Activated CD4-positive, alpha-beta T cell treated with anti-CD3 and anti-CD28 coated beads, Interleukin-2, amount 10 ng/mL, durations not matched to agents 7 days and 5 days (primary cell): ENCODE measurements around the gene VPS9D1. TPM values are rescaled to one million over a fixed set of nuclear protein-coding genes. Genes with fewer than 3 reads are reported as not detected.
A peak's percentile ranks its signal among the peaks of the same experiment; 100 is the strongest.

Experiments
- CTCF ChIA-PET: fragments of 350-600 bp; sonication (Branson Sonifier 250); formaldehyde crosslinking; loops from one replicate; lab custom pipeline; 2021; ENCODE audit warnings: antibody characterized with exemption; lab: Charles Lee
- POLR2A ChIA-PET: fragments of 350-600 bp; sonication (Branson Sonifier 250); formaldehyde crosslinking; loops from one replicate; lab custom pipeline; 2021; ENCODE audit warnings: antibody characterized with exemption; lab: Charles Lee
- DNase-seq: peaks from one replicate; pipeline ENCODE4 v3.0.0-alpha.2; 2020
- H3K27ac Mint-ChIP-seq: one replicate; pipeline ENCODE4 v1.8.0; 2021; ENCODE audit warnings: mild to moderate bottlenecking, moderate library complexity, mixed read lengths
- H3K27me3 Mint-ChIP-seq: one replicate; pipeline ENCODE4 v1.8.0; 2021; ENCODE audit warnings: mixed read lengths
- H3K36me3 Mint-ChIP-seq: one replicate; pipeline ENCODE4 v1.8.0; 2021; ENCODE audit warnings: low read depth, mixed read lengths
- H3K4me1 Mint-ChIP-seq: one replicate; pipeline ENCODE4 v1.8.0; 2021; ENCODE audit warnings: mixed read lengths
- H3K4me3 Mint-ChIP-seq: one replicate; pipeline ENCODE4 v1.8.0; 2021; ENCODE audit warnings: mild to moderate bottlenecking, moderate library complexity, mixed read lengths
- H3K9me3 Mint-ChIP-seq: one replicate; pipeline ENCODE4 v1.8.0; 2021; ENCODE audit warnings: mixed read lengths
- total RNA-seq, 2 experiments: library from RNA; stranded (reverse); gene quantifications; one replicate each; pipeline ENCODE4 v1.2.3, GENCODE V29; 2021

The VPS9D1 gene
- total RNA-seq, 2 experiments from 2014 or later = 10.8 to 13.4 TPM

DNA sequence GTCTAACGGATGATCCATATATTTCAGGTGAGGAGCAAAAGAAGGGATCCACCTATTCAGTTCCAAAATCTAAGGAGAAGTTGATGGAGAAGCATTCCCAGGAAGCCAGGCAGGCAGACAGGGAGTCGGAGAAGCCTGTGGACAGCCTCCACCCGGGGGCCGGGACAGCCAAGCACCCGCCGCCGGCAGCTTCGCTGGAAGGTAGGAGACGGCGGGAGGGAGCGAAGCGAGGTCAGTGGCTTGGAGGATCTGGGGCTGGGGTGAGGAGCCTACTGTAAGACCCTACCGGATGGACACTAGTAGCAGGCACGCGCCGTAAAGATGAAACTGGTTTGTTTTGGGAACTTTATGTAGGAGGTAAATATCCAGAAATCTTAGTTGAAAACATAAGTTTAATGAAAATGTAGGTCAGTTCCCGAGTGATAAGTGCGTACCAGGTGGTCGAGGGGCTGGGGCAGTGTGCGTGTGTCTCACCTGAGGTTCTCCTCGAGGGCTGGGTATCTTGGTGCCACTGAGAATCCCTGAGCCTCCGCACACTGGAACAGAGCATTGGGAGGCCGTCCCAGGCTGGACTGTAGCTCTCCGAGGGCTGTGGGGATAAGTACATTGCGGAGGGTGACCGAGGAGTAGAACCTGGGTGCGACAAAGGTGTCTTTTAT, 62.3 kb downstream of the VPS9D1 start:
- Mint-ChIP-seq H3K27ac (peak overlapping the region; percentile 74), H3K9me3 (no peaks in the 10 kb centered on the region), H3K36me3 (peaks cover 32% of the 10 kb centered on the region), H3K4me1 (peaks cover 48% of the 10 kb centered on the region), H3K4me3 (peak overlapping the region; percentile 79), H3K27me3 (no peaks in the 10 kb centered on the region)
- POLR2A ChIA-PET = no interaction called here
- DNase-seq = no peak
- CTCF ChIA-PET = interaction anchor here (1.1 to 2.1 kb wide), 2 partner anchors 12 to 42 kb away, joined by 3 to 13 read pairs; no protein-coding TSS in a partner anchor

DNA sequence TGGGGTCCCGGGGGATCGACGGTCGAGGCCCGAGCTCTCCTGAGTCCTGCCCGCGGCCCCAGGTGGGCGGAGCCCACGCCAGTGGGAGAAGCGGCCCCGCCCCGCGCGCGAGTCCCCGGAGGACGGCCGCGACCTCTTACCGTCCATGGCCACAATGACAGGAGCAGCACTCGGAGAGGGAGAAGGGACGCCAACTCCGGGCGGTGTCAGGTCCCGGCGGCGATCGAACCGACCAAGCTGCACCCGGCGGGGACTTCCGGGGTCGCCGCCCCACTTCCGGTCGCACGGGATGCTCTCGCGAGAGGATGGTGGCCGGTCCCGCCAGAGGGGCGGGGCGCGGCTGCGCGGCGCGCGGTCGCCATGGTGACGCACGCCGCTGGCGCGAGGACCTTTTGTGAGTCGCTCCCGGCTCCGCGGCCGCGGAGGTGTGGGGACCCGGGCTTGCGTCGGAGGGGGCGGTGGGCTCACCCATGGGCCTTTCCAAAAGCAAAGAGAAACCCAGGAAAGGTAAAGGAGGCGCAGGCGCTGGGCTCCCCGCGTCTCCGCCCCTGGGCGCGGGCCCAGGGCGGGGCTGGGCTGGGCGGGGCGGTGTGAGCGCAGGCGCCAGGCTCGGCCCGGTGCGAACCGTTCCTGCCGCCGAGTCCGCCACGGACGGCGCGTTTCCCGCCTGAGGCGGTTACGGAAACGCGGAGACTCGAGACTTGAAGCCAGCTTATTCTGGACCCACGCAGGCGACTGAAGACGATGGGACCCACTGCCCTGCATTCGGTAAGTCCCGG, 63.1 kb downstream of the VPS9D1 start, which contains the start of the genes CHMP1A and SPATA33:
Gene CHMP1A (minus strand): TSS at position 267 of the 779 bp plus-strand sequence. CDS start 120 bp downstream, at position 147.
Gene SPATA33 (plus strand): TSS at position 395 of the 779 bp plus-strand sequence. CDS start 76 bp downstream, at position 471.
- Mint-ChIP-seq H3K4me3 (peak within 1 kb of the TSS; percentile 79), H3K27ac (peak within 1 kb of the TSS; percentile 85), H3K27me3 (no peaks in the 10 kb centered on the region), H3K9me3 (no peaks in the 10 kb centered on the region), H3K36me3 (peaks cover 29% of the 10 kb centered on the region), H3K4me1 (peaks cover 48% of the 10 kb centered on the region)
- ChIA-PET CTCF (interaction anchor here (0.5 to 2.1 kb wide), 3 partner anchors 13 to 155 kb away, joined by 3 to 13 read pairs (median 7); no protein-coding TSS in a partner anchor), POLR2A (interaction anchor here (0.5 kb wide), 1 partner anchor 90 kb away, joined by 5 read pairs; no protein-coding TSS in a partner anchor)
- DNase-seq = peak; percentile 91

Other genes with a start within 250 kb of the VPS9D1 start
- 100 to 1,000 TPM; 158 to 178 TPM for gene ANKRD11, start 230.3 kb downstream of the VPS9D1 start, total RNA-seq
- gene SPG7, start 212.5 kb downstream of the VPS9D1 start, total RNA-seq = 100 to 1,000 TPM in 1 of 2 experiments, 10 to 100 TPM in 1; 88.3 to 101 TPM
- gene RPL13, start 160.2 kb downstream of the VPS9D1 start, total RNA-seq = 1,000 to 10,000 TPM; 1,763 to 2,076 TPM
- gene CPNE7, start 145.1 kb downstream of the VPS9D1 start, total RNA-seq = 1 to 10 TPM; 5.1 to 5.7 TPM
- not detected for gene DPEP1, start 107.3 kb downstream of the VPS9D1 start, total RNA-seq
- gene CHMP1A, start 63.2 kb downstream of the VPS9D1 start, total RNA-seq = 100 to 1,000 TPM in 1 of 2 experiments, 10 to 100 TPM in 1; 77.6 to 102 TPM
- 10 to 100 TPM; 14.5 to 14.8 TPM for gene SPATA33, start 63.1 kb downstream of the VPS9D1 start, total RNA-seq
- gene CDK10, start 34.2 kb downstream of the VPS9D1 start, total RNA-seq = 10 to 100 TPM; 83.1 to 96.8 TPM
- 1 to 10 TPM; 5.3 to 8.0 TPM for gene SPATA2L, start 19.2 kb downstream of the VPS9D1 start, total RNA-seq
- 10 to 100 TPM; 79.5 to 96.5 TPM for gene ZNF276, start 639 bp upstream of the VPS9D1 start, total RNA-seq
- gene FANCA, start 95.7 kb upstream of the VPS9D1 start, total RNA-seq = 100 to 1,000 TPM in 1 of 2 experiments, 10 to 100 TPM in 1; 97.1 to 111 TPM
- gene SPIRE2, start 107.6 kb upstream of the VPS9D1 start, total RNA-seq = 1 to 10 TPM; 1.1 to 1.8 TPM
- gene TCF25, start 152.7 kb upstream of the VPS9D1 start, total RNA-seq = 100 to 1,000 TPM; 148 to 168 TPM
- 1 to 10 TPM; 5.0 to 6.6 TPM for gene MC1R, start 198.0 kb upstream of the VPS9D1 start, total RNA-seq
- 1 to 10 TPM; 1.1 to 1.6 TPM for gene TUBB3, start 202.4 kb upstream of the VPS9D1 start, total RNA-seq
- gene DEF8, start 227.9 kb upstream of the VPS9D1 start, total RNA-seq = 10 to 100 TPM; 30.7 to 35.5 TPM